Astrocyte (in vitro differentiated cells and primary cell): ENCODE results near the gene MSX1.

Source experiments
- EZH2 ChIP-seq: IDR thresholded peaks from 2 replicates; pipeline ENCODE4 v1.6.1; 2012; ENCODE audit warnings: mild to moderate bottlenecking, low read length, inconsistent platforms; ENCODE audit not compliant: insufficient read depth
- TF ChIP-seq, protein P1 (sequence below): IDR thresholded peaks from 2 replicates; pipeline ENCODE4 v1.5.1; 2011; ENCODE audit warnings: low read depth, mild to moderate bottlenecking, inconsistent platforms, low read length, moderate library complexity; ENCODE audit not compliant: insufficient read depth

DNA sequence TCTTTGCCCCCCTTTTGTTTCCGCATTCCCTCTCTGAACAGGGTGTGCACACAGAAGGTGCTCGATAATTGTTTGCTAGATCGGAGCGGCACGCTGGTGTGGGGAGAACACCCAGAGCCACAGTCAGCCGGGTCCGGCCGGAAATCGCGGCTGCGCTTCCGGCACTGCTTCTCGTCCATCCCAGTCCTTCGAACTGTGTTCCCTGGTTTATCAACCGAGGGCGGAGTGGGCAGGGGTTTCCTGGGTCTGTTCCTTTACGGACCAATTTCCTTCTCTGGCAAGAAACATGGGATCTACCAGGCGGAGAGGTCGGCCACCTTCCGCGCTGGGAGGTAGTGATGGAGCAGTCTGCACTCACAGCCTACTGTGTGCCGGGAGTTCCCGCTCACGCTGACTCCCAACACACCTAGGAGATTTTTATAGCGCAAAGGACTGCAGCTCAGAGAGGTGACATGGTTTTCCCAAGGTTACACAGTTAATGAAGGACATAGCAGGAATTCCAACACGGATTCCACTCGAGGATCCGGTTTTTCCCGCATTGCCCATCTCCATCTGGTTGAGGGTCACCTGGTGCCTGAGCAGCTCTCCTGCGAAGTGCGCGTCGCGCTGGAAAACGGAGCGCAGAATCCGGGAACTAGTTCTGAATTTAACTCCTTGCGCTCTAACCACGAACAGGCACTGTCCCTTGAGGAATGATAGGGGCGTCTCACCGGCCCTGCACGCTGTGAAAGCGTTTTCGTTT is 6.8 kb downstream of the MSX1 start:
- TF ChIP-seq, protein P1, sequence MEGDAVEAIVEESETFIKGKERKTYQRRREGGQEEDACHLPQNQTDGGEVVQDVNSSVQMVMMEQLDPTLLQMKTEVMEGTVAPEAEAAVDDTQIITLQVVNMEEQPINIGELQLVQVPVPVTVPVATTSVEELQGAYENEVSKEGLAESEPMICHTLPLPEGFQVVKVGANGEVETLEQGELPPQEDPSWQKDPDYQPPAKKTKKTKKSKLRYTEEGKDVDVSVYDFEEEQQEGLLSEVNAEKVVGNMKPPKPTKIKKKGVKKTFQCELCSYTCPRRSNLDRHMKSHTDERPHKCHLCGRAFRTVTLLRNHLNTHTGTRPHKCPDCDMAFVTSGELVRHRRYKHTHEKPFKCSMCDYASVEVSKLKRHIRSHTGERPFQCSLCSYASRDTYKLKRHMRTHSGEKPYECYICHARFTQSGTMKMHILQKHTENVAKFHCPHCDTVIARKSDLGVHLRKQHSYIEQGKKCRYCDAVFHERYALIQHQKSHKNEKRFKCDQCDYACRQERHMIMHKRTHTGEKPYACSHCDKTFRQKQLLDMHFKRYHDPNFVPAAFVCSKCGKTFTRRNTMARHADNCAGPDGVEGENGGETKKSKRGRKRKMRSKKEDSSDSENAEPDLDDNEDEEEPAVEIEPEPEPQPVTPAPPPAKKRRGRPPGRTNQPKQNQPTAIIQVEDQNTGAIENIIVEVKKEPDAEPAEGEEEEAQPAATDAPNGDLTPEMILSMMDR: no peak
- no peak for TF ChIP-seq EZH2
